ENCODE data around the gene CCNF.
"Not testable (repeated sequence)": the region's sequence is repeated elsewhere in the genome, so short reads cannot be mapped to it uniquely, and the experiment has no call there.

The CCNF gene

GRCh38 chr16:2428051-2428783, 1.0 kb upstream of the CCNF start:
- peak in 4 of 56 donors; percentile 28 to 44 (median 42) for DNase-seq

GRCh38 chr16:2428784-2429033, 538 bp upstream of the CCNF start:
- DNase-seq = no peak

DNA sequence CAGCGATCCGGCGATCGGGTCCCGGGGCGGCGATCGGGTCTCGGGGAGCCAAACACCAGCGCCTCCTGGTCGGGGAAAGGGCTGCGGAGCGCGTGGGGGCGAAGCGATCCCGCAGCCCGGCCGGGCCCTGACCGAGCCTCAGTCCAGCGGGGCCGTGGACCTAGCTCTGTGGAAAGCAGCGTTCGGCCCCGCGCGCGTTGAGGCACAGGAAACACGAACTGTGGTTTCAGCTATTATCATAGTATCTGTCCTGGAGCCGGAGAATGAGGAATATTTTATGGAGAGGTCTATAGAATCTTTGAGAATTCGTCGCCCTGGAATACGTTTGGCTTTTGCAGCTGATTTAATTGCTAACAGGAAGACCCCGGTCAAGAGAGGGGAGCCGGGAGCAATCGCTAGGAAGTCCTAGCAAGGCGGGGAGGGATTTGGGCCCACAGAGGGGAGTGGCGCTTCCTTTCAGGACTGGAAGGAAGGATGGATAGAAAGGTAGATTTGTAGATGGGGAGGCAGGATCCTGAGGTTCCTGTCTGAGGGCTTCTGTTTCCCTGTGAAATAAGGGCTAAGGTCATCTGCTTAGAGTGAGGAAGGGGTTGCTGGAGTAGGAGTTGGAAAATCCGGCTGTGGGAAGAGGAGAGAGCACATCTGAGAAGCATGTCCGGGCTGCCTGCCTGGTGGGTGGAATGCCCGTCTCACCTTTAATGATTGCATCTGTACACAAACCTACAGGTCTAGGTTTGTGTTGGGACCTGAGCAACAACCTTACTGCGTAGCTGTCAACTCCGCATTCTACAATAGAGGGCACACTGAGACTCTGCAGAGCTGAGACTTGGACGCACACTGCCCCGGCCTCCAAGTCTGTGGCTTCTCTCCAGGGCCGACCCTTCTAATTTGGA, 770 bp downstream of the CCNF start:
- DNase-seq = peak in 4 of 56 donors; percentile 5 to 45 (median 26)

- no peak for DNase-seq
Measured at GRCh38 chr16:2432286-2432685, 3.0 kb downstream of the CCNF start.

GRCh38 chr16:2432801-2433505, 3.7 kb downstream of the CCNF start:
- no peak for DNase-seq

DNA sequence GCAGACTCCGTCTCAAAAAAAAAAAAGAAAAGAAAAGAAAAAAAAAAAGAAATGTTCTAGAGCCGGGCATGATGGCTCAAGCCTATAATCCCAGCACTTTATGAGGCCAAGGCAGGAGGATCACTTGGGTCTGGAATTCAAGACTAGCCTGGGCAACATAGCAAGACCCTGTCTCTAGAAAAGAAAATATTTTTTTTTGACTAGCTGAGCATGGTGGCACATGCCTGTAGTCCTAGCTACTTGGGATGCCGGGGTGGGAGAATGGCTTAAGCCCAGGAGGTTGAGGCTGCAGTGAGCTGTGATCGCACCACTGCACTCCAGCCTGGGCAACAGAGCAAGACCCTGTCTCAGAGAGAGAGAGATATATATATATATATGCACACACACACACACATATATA, 6.0 kb downstream of the CCNF start:
- not testable (repeated sequence) for DNase-seq

GRCh38 chr16:2436110-2436509, 6.9 kb downstream of the CCNF start:
- DNase-seq = no peak

- no peak for DNase-seq
Measured at GRCh38 chr16:2437032-2437790, 8.0 kb downstream of the CCNF start.

- peak in 4 of 56 donors; percentile 10 to 31 (median 22) for DNase-seq
Measured at GRCh38 chr16:2438121-2438520, 8.9 kb downstream of the CCNF start.

DNA sequence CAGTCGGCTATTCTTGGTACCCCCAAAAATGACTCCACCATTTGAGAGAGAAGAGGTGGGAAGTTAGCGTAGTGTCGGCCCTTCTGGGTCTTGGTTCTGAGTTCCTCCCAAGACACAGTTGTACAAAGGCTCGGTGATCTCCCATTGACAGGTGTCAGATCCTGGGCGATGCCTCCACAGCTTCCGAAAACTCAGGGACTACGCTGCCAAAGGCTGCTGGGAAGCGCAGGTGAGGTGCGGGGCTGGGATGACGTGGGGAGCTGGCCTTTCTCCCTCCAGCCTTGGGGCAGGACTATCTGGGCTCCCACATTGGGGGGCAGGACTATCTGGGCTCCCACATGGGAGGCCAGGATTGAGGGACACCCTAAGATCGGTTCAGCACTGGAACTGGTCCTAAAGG, 10.4 kb downstream of the CCNF start:
- DNase-seq = no peak

DNA sequence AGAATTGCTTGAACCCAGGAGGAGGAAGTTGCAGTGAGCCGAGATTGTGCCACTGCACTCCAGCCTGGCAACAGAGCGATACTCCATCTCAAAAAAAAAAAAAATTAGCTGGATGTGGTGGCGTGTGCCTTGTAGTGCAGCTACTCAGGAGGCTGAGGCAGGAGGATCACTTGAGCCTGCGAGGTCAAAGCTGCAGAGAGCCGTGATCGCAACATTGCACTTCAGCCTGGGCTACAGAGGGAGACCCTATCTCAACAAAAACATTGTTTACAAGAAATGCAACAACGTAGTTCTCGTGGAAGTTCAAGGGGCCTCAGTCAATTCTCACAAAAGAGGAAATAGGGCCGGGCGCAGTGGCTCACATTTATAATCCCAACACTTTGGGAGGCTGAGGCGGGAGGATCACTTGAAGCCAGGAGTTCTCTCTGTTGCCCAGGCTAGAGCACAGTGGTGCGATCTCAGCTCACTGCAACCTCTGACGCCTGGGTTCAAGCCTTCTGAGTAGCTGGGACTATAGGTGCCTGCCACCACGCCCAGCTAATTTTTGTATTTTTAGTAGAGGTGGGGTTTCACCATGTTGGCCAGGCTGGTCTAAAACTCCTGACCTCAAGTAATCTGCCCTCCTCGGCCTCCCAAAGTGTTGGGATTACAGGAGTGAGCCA, 12.0 kb downstream of the CCNF start:
- DNase-seq = not testable (repeated sequence)

DNA sequence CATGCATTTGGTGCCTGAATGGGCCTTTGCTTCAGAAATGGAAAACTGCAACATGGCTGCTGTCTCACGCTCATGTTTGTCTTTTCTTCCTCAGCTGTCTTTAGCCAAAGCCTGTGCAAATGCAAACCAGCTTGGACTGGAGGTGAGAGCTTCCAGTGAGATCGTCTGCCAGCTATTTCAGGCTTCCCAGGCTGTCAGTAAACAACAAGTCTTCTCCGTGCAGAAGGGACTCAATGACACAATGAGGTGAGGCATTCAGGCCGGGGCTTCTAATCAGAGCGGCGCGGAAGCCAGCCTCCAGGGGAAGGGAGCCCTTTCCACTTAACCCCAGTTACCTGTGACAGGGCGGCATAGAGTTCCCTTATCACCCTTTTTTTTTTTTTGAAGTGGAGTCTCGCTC, 14.3 kb downstream of the CCNF start:
- DNase-seq = no peak

DNA sequence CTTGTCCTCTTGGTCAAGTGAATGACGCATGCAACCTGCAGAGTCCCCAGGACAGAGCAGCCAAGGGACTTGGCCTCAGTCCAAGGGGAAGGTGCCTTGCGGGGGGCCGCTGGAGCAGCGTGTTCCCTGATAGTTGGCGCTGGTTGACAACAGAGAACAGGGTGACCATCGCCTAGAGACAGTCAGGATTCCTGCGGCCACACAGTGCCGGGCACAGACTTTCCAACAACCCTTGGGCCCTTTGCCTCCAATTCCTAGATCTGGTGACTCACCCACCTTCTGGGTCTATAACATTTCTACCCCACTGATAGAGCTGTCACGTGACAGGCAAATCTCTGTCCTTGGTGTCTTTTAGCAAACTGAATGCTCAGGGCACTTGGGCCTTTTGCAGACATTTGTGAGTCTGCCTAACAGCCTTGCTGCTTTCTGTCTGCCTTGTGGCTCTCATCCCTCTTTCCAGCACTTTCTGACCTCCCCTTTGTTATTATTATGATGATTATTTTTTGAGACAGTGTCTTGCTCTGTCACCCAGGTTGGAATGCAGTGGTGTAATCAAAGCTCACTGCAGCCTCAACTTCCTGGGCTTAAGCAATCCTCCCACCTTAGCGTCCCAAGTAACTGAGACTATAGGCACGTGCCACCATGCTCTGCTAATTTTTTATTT, 18.8 kb downstream of the CCNF start:
- no peak for DNase-seq

GRCh38 chr16:2449118-2449517, 19.9 kb downstream of the CCNF start:
- DNase-seq = no peak

GRCh38 chr16:2450535-2450934, 21.3 kb downstream of the CCNF start:
- peak in 42 of 56 donors; percentile 17 to 83 (median 63) for DNase-seq

DNA sequence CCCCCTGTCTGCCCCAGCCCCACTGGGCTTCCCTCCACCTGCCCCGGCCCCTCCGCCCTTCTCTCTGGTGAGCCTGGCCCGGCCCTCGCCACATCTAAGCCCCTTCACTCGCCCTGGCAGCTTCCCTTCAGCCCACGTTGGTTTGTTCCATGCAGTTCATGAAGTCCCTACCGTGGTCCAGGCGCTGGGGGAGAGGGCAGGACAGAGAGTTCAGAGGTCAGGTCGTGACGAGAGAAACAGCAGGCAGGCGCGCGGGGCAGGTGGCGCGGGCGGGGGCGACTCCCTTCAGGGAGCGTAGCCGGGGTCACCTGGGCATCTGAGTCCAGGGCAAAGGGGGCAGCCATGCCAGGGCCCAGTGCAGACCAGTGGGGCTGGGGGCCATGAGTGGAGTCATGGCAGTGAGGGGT, 21.7 kb downstream of the CCNF start:
- DNase-seq = no peak

DNA sequence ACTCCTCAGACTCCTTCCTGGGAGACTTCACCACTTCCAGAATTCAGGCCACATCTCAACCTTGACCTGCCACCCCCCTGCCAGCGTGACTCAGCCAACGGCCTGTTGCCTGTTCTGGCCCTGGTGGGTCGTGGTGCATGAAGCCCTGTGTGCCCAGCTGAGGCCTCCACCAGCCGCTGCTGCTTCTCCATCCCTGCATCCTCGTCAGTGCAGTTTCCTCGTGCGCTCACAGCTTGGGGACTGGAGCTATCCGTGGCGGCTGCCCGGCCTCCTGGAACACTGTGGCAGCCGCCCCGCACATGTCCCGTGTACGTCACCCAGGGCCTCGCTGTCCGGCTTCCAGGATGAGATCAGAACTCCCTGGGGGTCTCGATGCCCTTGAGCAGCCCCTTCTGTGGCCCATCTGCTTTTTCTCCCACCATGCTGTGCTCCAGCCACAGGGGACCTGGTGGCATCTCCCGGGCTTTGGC, 22.6 kb downstream of the CCNF start:
- DNase-seq = no peak

DNA sequence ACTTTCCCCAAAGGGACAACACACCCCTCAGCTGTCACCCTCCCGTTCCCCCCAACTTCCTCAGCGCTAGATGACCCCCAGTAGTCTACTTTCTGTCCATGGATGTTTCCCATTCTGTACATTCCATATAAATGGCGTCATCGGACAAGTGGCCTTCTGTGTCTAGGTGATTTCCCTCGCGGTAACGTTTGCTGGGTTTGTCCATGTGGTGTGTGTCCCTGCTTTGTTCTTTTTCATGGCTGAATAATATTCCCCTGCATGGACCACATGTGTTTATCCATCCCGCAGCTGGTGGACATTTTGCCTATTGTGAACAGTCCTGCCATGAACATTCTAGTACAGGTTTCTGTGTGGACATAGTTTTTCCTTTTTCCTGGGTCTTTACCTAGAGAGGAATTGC, 23.4 kb downstream of the CCNF start:
- no peak for DNase-seq

- DNase-seq = no peak
Measured at GRCh38 chr16:2455081-2455845, 26.0 kb downstream of the CCNF start.

Data from amygdala (tissue), 56 donors.